Right renal cortex interstitium (tissue), 3 donors: ENCODE results near the gene LATS2. TPM values are rescaled to one million over a fixed set of nuclear protein-coding genes. Genes with fewer than 3 reads are reported as not detected.

ENCODE experiments used
- DNase-seq, 3 donors: peaks; one replicate each; pipeline ENCODE4 v3.0.0-alpha.2; 2013; ENCODE audit warnings: low read depth in 3 of 3, low spot score in 2 of 3
- polyA plus RNA-seq, 3 donors: library from polyadenylated mRNA; unstranded; fragments of 120-200 nt; gene quantifications; one replicate each; pipeline ENCODE4 v1.2.1, GENCODE V29; 2013; ENCODE audit not compliant: insufficient read length in 3 of 3

The LATS2 gene
- polyA plus RNA-seq, 3 donors = 23.4 to 25.7 (median 24.5) TPM

GRCh38 chr13:21020176-21020575 is 41.2 kb downstream of the LATS2 start:
- no peak for DNase-seq

DNA sequence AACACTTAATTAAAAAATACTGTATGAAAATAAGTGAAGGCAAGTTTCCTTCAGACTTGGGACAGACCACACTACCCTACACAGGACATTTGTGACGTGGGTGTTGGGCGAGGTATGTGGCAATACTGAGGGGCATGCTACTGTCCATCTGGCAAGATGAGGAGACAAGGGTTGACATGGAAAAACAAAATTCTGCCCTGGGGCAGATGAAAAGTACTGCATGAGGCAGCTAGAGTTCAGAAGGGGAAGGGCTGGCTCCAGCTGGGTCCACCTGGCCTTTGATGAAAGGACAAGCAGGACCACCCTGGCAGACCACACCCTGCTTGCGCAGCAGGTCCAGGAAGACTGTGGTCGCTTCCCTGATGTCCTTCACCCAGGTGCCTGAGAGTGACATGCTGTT is 43.2 kb downstream of the LATS2 start:
- no peak for DNase-seq

GRCh38 chr13:21016487-21016886 is 44.9 kb downstream of the LATS2 start:
- no peak for DNase-seq

DNA sequence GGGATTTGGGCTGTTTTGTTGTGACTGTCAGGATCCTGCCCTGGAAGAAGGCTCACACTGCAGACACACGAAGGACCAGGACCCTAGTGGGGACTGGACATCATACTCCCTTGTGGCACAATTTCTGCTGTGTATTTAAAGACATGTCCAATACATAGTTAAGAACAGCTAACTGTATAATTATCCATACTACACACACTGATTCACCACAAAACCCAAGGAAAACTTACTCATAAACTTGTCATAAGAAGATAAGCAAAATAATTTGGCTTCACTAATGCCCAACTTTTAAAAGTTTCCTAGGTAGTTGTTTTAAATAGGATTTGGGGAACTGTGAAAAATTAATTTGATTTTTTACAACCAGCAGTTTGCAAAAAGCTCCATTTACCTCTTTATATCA is 46.1 kb downstream of the LATS2 start:
- no peak for DNase-seq

DNA sequence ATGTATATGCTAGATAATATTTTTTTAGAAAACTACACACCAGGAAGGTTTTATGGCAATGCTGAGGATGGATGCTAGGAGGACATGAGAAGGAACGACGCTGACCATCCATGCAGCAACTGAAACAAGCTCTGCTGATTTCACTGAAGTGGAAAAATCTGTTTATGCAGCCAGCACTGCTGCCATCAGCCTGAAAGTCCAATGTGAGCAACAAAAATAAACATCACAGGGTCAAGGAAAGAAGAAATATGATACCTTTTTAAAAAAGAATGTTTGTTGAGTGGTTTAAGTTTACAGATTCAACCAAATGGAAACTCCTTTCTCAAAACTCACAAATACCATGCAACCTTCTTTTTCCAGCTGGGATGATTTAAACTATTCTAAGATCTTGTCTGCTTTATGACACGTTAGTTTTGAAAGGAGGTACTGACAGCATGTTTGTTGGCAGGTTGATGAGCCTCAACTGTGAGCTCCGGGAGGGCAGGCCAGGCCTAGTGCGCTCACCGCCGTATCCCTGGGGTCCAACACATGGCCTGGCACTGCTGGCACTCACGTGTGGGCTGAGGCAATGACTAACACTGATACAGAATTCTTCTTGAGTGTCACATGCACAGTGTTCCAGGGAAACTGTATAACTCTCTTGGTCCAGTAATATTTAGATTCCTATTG is 46.8 kb downstream of the LATS2 start:
- no peak for DNase-seq

GRCh38 chr13:21014139-21014501 is 47.3 kb downstream of the LATS2 start:
- no peak for DNase-seq

- DNase-seq = no peak
These were observed 47.7 kb downstream of the LATS2 start for GRCh38 chr13:21013682-21014038.

GRCh38 chr13:21012841-21013681 is 48.3 kb downstream of the LATS2 start:
- no peak for DNase-seq

- DNase-seq = no peak
These were observed 49.2 kb downstream of the LATS2 start for GRCh38 chr13:21012211-21012610.

- DNase-seq = no peak
These were observed 50.0 kb downstream of the LATS2 start for GRCh38 chr13:21011378-21011777.

- no peak for DNase-seq
These were observed 50.8 kb downstream of the LATS2 start for GRCh38 chr13:21010621-21011020.

GRCh38 chr13:21009036-21009435 is 52.4 kb downstream of the LATS2 start:
- DNase-seq = no peak

DNA sequence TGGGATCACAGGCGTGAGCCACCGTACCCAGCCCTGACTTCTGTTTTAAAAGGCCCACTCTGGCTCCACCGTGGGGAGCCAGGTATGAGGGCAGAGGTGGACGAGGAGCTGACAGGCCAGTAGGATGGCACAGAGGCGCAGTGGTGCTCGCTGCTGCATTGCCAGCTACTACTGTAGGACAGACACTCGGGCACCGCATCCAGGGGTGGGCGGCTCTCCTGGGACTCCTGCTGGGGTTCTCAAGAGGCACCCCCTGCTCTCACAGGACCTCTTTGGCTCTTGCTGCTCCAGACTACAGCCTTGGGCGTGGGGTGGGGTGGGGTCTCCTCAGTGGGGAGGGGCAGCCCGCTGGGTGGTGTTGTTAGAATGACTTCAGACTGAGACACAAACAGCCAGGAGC is 53.4 kb downstream of the LATS2 start:
- no peak for DNase-seq

DNA sequence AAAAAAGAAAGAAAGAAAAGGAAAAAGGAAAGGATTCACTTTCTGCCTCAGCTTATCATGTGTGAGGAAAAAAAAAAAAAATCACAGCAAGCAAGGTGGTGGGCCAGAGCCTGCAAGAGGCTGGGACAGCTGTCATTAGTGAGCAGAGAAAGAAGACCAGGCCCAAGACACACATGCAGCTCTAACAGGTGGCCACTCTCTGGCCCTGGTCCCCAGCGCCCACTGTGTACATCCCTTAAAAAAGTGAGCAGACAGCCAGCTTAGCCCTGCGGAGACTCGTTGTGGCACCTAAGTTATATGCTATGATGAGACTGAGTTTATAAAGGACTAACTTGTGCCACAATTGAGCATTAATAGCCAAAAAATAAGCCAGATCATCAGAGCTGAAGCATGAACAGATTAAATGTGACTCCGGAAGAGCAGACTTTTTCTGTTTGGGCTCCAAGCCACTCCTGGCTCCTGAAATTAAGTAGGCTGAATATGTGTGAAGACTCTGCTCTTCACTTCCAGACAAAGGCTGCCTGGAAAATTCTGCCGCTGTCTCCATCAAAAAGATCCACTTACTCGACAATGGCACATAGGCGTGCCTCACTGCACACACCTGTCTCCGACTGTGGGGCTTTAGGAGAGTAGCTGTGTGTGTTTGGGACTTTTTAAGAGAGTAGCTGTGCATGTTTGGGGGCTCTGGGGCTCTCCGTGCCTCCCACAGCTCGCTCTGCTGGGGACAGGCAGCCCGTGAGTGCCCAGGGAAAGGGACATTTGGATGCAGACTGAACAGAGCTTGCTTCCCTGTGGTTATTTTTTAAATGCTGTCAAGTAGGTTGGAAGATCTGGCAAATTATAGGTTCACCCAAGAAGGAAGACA is 55.0 kb downstream of the LATS2 start:
- DNase-seq = no peak

- DNase-seq = no peak
These were observed 56.2 kb downstream of the LATS2 start for GRCh38 chr13:21005193-21005592.

DNA sequence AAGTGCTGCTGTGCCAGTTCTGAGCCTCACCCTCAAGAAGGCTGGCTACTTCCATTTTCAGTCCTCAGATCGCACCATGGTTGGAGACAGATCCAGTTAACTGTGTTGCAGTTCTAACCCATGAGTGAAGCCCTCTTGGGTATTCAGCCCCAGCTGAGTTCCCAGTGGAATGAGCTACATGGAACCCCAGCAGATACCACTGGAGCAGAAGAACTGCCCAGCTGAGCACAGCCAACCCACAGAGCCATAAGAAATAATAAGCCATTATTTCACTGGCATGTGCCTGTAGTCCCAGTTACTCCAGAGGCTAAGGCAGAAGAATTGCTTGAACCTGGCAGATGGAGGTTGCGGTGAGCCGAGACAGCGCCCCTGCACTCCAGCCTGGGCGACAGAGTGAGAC is 59.9 kb downstream of the LATS2 start:
- no peak for DNase-seq

- DNase-seq = no peak
These were observed 60.7 kb downstream of the LATS2 start for GRCh38 chr13:21000647-21001046.

DNA sequence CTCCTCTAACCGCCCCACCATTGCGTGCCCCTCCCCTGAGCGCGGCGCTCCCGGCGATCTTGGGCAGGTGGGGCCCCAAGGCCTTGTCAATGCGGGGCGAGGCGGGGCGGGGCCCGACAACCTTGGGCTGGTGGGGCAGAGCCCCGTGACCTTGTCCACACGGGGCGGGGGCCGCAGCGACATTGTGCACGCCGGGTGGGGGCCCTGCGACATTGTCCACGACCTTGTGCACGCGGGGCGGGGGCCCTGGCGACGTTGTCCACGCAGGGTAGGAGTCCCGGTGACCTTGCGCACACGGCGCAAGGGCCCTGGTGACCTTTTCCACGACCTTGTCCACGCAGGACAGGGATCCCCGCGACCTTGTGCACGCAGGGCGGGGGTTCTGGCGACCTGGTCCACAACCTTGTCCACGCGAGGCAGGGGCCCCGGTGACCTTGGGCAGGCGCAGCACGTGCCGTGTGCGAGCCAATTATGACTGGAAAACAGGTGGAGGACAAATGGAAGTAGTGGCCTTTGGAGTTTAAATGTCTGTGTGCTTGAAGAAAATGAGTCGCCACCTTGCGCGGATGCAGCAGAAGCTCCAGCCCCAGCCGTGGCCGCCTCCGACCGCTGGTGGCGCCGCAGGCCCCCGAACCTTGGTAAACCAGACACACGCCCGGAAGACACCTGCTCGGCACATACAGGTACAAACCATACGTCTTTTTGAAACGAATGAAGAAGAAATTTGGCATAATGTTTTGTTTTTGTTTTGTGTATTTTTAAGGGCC is 62.6 kb downstream of the LATS2 start:
- DNase-seq = no peak

DNA sequence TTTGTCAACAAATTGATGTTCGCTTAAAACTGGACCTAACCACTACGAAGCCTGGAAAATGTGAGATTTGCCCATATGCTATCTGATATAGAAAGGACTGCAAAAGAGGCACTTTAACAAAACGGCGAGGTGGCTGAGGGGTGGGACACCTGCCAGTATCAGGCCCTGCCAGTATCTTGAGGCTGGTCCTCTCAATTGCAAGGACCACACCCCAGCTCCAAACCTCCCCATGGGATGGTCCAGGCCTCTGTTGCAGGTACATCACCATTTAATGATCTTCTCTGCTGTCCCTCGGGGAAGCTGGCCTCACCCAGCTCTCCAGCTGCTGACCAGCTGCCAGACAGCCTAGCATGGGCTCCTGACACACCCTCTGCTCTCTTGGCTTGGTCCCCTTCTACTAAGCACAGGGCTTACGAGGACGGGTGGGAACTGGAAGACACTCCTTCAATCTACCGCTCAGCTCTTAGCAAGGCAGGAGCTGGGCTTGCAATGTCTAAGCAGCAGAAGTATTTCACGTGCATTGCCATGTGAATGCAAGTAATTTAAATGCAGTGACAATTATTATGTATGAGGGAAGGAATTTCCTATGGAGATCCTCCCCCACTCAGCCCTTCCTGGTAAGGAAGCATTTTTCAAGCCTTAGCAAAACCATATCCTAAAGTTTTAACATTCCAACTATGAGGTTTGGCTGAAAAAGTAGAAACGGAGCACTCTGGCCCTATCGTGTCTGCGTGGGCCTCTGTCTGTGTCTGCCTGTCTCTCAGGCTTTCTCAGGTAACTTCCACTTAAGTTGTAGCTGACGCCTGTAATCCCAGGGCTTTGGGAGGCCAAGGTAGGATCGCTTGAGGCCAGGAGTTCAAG is 63.9 kb downstream of the LATS2 start:
- no peak for DNase-seq
